GM12874 (cell line): Measurements from ENCODE around the gene ZC3HAV1.

Source experiments
- TF ChIP-seq, protein P1 (sequence below): IDR thresholded peaks from 2 replicates; pipeline ENCODE4 v1.5.1; 2011; ENCODE audit warnings: low read depth, mild to moderate bottlenecking, control low read depth, low read length, moderate library complexity; ENCODE audit not compliant: insufficient read depth

The ZC3HAV1 gene

DNA sequence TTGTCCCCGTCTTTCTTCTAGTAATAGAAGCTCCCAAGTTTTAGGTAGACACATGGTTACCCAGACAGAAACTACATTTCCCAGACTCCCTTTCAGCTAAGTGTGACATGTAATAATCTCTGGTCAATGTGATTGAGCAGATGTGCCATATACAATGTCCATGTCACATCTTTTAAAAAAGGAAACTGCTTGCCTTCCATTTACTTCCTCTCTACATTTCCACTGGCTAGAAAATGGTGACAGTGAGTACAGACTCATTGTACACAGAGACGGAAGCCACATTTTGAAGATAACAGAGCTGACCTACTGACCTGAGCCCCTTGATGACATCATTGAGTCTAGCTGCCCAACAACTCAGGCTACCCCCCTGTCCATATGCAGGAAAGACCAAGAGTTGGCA is 21.3 kb downstream of the ZC3HAV1 start:
- TF ChIP-seq, protein P1, sequence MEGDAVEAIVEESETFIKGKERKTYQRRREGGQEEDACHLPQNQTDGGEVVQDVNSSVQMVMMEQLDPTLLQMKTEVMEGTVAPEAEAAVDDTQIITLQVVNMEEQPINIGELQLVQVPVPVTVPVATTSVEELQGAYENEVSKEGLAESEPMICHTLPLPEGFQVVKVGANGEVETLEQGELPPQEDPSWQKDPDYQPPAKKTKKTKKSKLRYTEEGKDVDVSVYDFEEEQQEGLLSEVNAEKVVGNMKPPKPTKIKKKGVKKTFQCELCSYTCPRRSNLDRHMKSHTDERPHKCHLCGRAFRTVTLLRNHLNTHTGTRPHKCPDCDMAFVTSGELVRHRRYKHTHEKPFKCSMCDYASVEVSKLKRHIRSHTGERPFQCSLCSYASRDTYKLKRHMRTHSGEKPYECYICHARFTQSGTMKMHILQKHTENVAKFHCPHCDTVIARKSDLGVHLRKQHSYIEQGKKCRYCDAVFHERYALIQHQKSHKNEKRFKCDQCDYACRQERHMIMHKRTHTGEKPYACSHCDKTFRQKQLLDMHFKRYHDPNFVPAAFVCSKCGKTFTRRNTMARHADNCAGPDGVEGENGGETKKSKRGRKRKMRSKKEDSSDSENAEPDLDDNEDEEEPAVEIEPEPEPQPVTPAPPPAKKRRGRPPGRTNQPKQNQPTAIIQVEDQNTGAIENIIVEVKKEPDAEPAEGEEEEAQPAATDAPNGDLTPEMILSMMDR, result no peak

DNA sequence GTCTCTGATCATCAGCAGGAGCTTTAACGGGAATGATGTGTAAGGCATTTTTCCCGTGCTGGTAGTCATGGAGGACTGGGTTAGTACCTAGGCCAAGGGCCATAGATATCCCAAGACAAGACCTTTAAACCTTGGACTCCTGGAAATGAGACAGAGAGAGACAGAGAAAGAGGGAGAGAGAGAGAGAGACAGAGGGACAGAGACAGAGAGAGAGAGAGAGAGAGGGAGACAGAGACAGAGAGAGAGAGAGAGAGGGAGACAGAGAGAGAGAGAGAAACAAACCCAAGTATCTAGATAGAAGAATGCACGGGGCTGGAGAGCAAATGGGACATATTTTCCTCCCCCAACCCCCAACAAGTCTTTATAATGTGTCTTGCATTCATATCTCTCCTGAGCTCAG is 22.3 kb downstream of the ZC3HAV1 start:
- TF ChIP-seq, protein P1, result no peak

DNA sequence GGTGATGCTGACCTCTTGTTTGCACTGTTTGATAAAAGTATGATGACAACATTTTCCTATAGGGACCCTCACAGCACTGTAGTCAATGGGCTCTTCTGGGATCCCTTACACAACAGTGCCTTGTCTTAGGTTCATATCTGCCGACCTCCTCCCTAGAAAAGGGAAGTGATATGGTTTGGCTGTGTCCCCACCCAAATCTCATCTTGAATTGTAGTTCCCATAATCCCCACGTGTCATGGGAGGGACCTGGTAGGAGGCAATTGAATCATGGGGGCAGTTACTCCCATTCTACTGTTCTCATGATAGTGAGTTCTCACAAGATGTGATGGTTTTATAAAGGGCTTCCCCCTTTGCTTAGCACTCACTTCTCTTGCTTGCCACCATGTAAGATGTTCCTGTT is 23.1 kb downstream of the ZC3HAV1 start:
- TF ChIP-seq, protein P1, result no peak

DNA sequence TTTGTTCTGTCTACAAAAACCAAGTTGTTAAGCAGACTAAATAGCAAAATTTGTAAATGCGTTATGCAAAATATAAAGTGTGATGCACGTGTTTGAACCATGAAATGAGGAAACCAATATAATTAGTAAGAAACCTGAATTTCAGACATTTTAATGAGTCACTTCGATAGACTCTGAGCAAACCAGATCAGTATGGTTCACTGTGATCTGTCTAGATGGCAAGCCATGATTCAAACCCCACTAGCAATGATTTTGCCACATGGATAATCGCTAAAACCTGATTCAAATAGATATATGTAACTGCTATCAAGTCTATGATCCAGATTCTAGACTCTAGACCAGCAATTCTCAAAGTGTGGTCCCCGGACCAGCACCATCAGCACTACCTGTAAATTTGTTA is 24.8 kb downstream of the ZC3HAV1 start:
- TF ChIP-seq, protein P1, result no peak

DNA sequence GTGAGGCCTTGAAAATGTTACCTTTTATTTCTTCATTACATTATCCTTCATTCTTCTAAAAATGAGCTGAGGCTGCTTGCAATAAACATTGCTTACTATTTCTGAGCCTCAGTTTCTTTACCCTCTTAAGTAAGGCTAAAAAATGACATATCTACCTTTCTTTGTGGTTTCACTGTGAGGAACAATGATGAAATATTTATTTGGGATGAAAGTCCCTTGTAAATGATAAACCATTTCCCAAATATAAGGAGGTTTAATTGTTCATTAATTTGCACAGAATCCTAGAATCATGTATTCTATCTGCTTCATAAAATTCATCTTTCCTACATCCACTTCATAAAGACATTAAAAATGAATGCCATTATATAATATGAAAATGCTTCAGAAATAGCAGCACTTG is 27.9 kb downstream of the ZC3HAV1 start:
- TF ChIP-seq, protein P1, result no peak

DNA sequence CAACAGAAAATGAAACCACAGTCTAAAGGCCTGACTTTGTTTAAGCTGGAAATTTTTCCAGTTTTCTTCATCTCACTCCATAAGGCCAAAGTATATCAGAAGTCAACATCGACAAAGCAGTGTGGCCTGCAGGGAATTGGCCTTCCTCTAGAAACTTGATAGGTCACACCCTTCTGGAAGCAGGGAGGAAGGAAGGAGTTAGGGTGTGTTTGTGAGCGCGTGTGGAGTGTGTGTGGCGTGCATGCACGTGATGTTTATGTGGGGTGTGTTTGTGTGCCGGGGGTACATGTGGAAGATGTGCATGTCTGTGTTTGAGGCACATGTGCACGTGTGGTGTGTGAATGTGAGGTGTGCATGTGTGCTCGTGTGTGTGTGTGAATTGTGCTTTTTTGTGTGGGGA is 28.6 kb downstream of the ZC3HAV1 start:
- TF ChIP-seq, protein P1, result no peak

DNA sequence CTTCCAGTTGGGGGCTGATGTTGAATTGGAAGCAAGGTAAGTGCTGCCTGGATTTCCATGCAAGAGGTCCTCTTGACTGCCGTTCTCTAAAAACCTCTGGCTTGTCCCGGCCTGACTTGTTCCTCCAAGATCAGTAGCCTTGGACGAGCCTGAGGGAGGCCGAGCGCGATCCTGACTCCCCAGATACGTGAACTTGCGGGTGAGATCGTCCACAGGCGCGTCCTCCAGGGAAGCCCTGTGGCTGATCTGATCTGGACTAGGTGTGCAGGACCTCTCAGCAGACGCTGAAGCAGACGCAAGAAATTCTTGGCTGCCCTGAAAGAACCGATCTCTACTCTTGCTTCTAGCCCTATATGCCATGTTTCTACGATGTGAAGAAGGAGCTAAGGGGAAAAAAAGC is 29.7 kb downstream of the ZC3HAV1 start:
- TF ChIP-seq, protein P1, result no peak

DNA sequence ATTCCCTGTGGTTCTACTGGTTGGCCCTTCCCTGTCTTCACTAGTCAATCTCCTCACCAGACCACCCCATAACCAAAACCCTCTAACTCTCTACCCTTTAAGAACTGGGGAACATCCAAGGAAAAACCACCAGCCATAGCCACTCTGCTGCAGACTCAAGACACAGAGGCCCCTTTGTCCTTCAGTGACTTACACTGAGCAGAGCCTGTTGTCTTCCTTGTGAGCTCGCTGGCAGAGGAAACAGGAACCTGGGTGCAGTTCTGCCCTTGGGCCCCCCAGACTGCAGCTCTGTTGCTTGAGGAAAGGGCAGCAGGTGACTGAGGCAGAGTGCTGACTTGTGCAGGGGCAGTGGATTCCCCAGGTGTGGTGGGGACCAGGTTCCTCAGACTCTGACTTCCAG is 30.6 kb downstream of the ZC3HAV1 start:
- TF ChIP-seq, protein P1, result no peak
